NCI-H2029 treated with DMSO at 0.1 percent for 48 hours (cell line): Measurements from ENCODE around the gene FOXC1.

Experiments
- DNase-seq: peaks from one replicate; lab custom pipeline; 2025; lab: John Stamatoyannopoulos, UW

Gene FOXC1

DNA sequence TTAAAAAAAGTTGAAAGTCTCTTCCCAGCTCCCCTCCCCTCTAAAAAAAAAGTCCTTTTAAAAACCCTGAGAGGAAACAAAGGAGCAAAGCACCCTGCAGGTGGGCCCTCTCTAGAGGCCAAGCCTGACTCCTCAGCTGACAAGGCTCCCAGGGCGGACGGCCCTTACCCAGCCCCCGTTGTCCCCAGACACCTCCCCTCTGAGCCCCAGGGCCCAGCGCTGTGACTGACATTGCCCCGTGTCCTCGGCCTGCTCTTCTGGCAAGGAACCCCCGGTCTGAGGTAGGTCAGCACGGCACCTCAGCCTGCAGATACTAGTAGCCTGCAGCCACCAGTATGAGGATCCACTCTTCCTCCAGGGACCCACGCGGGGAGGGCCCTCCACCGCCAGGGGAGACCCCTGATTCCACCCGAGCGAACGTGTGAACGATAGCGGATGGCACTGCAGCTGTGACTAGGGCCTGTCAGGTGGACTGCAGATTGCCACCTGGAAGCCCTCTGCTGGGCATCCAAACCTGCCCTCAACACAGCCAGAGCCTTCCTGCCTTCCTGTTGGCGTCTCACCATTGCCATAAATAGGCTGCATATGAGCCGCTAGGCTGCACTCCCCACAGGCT is 34.2 kb downstream of the FOXC1 start:
- DNase-seq: no peak

DNA sequence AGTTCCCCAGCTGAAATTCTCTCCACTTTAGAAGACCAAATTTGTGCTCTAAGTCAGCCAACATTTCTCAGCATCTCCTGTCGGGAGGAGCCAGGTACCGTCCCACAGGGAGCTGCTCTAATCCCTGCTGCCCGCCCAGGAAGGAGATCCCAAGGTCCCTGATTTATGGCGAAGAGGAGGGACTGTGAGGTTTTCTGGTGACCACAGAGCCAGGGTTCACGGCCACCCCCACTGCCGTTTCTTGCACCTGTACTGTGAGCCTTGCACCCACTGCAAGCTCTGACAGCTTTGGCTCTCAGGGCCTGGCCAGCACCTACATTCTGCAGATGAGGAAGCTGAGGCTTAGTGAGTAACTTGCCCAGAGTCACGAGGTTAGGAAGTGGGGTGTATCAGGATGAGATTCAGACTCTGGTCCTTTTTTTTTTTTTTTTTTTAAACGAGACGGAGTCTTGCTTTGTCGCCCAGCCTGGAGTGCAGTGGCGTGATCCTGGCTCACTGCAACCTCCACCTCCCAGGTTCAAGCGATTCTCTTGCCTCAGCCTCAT is 34.9 kb downstream of the FOXC1 start:
- DNase-seq: no peak

DNA sequence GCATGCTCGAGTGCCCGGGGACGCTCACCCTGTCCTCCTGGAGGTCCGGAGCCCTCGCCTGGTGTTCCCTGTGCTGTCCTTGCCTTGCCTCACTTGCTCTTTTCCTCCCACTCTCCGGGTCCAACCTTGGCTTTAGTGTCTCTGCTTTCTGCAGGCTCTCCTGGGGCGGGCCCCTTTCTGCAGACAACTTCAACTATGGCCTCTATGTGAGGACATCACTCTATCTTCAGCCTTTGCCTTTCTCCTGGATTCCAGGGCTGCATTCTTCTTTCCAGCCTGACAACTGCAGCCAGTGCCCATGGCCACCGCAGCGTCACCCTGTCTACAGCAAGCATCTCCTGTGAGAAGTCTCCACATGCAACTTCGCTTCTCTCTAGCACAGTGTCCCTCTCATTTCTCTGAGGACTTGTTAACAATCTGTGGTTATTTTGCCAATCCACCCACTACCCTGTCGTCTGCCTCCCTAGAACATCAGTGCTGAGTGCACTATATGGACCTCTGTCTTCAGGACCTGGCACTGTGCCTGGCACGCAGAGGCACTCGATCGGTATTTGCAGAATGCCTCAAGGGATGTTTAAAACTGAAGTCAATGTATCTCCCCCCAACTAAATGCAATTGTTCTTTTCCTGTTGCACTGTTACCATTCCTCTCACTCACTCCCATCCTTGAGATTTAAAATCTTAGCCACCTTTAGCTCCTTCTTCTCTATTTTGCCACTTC is 35.9 kb downstream of the FOXC1 start:
- DNase-seq: no peak

DNA sequence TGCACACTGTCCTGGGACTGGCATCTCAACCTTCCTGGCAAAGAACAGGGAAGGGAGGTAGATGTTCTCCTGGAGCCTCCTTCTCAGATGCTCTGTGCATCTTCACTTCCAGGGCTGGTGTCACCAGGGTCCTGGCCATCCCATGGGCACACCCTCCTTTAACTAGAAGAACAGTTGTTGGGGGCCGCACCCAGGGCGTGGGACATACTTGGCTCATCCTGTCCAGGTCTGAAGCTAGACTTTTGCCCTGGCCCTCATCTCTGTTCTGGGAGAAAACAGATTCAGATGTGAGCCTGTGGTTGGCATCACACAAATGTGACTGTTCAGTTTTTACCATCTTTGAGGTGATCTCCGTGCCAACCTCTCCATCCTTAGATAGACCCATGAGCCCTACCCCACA is 41.6 kb downstream of the FOXC1 start:
- no peak for DNase-seq

DNA sequence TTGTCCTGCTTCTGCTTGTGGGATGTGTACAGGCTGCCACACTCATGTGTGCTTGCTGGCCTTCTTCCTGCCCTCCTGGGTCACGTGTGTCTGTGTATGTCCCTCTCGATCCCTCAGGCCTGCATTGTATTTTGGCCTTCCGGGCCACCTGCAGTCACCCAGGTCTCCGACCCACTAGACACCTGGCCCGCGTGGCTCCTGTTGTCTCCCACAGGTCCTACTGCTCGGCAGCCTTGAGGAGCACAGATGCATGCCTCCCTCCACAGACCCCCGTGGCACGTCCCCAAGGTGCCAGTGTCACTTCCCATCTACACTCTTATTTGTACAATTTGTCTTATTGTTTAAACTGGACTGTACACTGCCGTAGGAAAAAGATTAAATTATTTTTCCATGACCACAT is 43.1 kb downstream of the FOXC1 start:
- no peak for DNase-seq

DNA sequence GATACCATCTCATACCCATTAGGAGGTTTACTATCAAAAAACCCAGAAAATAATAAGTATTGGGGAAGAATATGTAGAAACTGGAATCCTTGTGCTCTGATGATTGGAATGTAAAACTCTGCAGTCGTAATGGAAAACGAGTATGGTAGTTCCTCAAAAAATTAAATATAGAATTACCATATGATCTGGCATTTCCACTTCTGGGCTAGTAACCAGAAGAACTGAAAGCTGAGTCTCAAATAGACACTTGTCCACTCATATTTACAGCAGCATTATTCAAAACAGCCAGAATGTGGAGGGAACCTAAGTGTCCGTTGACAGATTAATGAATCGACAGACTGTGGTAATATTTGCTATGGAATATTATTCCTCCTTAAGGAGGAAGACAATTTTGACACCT is 44.3 kb downstream of the FOXC1 start:
- DNase-seq: no peak

DNA sequence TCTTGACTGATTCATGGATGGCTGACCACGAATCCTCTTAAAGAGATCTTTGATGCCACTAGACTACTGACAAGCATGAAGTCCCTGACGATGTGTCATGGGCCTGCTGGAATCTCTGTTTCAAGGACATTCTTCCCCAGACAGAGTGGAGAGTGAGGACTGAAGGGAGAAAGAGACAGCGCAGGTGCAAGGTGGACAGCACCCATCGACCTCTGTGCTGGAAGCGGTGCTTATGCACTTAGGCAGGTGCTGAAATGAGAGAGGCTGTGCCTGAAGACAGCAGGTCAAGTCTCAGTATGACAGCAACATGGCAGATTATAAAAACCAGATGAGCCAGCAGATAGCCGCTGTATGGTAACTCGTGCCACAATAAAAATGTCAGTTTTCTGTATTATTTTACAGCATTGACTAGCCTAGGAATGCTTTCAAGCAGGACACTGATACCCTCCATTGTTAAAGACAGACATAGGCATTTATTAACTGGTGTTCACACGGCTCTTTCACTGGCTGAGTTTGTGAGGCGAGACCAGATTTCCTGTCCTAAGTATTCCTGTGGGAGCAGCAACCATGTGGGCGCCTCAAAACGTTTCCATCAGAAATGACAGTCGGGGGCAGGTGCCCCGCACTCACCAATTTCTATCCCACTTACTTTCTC is 47.5 kb downstream of the FOXC1 start:
- DNase-seq: no peak

DNA sequence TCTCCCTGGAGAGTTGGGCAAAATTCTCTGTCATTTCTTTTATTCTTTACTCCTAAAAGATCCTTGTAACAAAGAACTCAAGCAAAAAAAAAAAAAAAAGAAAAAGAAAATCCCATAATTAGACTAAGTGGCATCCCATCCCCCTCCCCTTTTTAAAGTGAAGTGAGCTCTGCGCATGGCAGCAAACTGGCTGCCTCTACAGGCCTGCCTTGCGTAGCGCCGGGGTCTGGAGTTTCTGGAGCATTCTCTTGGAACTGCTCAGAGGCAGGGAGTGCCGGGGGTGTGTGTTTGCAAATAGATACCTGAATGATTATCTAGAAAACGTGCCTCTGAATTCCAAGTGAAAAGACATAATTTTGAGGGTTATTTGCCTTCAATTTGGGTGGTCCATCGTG is 48.1 kb downstream of the FOXC1 start:
- no peak for DNase-seq

DNA sequence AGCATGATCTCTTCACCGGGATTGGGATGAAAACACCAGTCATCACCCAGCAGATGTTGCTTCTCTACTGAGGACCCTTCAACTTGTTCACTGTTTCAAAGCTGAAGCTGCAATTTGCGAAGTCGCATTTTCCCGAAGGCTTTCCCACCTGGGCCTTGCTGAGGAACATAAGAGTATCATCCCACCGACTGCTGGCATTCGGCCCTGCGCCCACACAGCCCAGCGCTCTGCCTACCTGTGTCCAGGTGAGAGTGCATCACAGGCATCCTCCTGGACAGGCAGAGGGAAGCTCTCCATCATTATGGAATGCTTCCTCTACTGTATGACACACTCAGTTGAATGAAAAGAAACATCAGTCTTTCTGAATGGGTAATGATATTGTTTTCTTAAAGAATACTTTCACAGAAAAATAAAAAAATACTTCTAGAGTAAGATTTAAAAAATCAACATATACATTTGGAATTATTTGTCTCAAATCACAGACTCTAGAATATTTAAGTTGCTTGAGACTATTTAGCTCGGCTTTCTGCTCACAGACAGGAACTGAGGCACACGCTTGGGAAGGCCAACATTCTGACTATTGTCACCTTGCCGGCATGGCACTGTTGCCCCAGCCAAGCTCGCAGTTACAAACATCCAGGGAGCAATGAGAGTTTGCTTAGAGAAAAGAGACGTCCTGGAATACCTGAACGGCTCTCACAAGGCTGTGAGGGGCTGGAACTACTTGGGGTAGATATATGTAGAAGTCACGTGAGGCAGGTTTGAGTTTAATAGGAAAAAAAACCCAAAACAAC is 48.7 kb downstream of the FOXC1 start:
- DNase-seq: no peak

DNA sequence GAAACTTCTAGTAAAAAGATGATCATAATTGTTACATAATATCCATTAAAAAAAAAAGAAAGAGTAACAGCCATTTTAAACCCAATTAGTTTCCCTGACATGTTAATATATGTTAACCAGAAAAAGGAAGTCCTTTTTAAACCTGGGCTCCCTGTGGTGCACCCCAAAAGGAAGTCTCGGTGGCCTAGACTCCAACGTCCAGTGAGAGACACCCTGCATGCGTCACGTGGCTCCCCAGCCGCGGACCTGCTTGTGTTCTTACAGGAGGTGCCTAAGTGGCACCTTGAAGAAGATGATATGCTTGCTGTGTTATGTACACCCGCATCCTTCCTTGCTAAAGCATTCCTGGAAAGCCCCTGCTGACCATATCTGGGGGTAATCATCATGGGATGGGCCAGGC is 50.1 kb downstream of the FOXC1 start:
- no peak for DNase-seq

DNA sequence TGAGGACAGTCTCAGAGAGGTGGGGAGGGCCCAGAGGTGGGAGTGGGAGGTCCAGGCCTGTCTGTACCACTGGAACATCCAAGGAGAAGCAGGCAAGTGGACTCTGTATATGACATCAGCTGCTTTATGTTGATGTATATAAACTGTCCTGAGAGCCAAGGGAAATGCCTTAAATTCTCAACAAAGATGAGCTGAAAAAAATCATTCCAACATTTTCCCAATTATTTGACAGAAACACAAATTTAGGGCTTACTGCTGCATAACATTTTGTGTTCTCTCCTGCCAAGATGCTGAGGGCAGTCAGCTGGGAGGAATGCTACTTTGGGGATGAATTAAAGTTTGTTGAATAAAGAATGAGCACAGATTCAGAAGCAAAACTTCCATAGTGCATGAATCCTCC is 52.8 kb downstream of the FOXC1 start:
- no peak for DNase-seq
